Activated naive CD4-positive, alpha-beta T cell treated with anti-CD3 and anti-CD28 coated beads, Interleukin-2, amount 50 U/mL, for 16 hours (primary cell): ENCODE measurements around the gene IFT80.
"Not testable (repeated sequence)": the region's sequence is repeated elsewhere in the genome, so short reads cannot be mapped to it uniquely, and the experiment has no call there.

Source experiments
- DNase-seq: peaks from one replicate; pipeline ENCODE4 v3.0.0-alpha.2; 2020

The IFT80 gene

GRCh38 chr3:160257606-160258005 lies 141.4 kb downstream of the IFT80 start:
- DNase-seq: no peak

GRCh38 chr3:160253298-160253697 lies 145.7 kb downstream of the IFT80 start:
- DNase-seq: no peak

- no peak for DNase-seq
Observed at GRCh38 chr3:160247766-160248165, 151.3 kb downstream of the IFT80 start.

GRCh38 chr3:160245261-160245800 lies 153.7 kb downstream of the IFT80 start:
- DNase-seq: no peak

GRCh38 chr3:160240719-160241118 lies 158.3 kb downstream of the IFT80 start:
- not testable (repeated sequence) for DNase-seq

- no peak for DNase-seq
Observed at GRCh38 chr3:160232014-160232413, 167.0 kb downstream of the IFT80 start.

- DNase-seq: no peak
Observed at GRCh38 chr3:160227419-160227818, 171.6 kb downstream of the IFT80 start.

GRCh38 chr3:160226026-160226907 lies 172.8 kb downstream of the IFT80 start:
- DNase-seq: no peak

GRCh38 chr3:160225176-160226025 lies 173.6 kb downstream of the IFT80 start, which contains the start of gene C3orf80:
TSS of gene C3orf80 (plus strand) at chr3:160225422. CDS start at chr3:160225636, 214 bp downstream.
- peak; percentile 51 for DNase-seq

- DNase-seq: no peak
Observed at GRCh38 chr3:160224811-160225175, 174.2 kb downstream of the IFT80 start.

GRCh38 chr3:160224256-160224655 lies 174.8 kb downstream of the IFT80 start:
- no peak for DNase-seq

- DNase-seq: no peak
Observed at GRCh38 chr3:160221019-160221418, 178.0 kb downstream of the IFT80 start.

GRCh38 chr3:160220038-160220437 lies 179.0 kb downstream of the IFT80 start:
- DNase-seq: no peak

- DNase-seq: no peak
Observed at GRCh38 chr3:160218136-160218535, 180.9 kb downstream of the IFT80 start.

GRCh38 chr3:160217675-160218074 lies 181.3 kb downstream of the IFT80 start:
- no peak for DNase-seq

- DNase-seq: no peak
Observed at GRCh38 chr3:160213191-160213590, 185.8 kb downstream of the IFT80 start.

- no peak for DNase-seq
Observed at GRCh38 chr3:160210799-160211221, 188.2 kb downstream of the IFT80 start.

- DNase-seq: no peak
Observed at GRCh38 chr3:160210341-160210740, 188.7 kb downstream of the IFT80 start.
